ENCODE results near the gene MON2. TPM values are rescaled to one million over a fixed set of nuclear protein-coding genes. Genes with fewer than 3 reads are reported as not detected.

The MON2 gene
- total and polyA plus RNA-seq, 10 of the 15 experiments (the other 5 are each of a cell fraction or from before 2014, with no cell fraction given): 5.4 to 34.3 (median 23.4) TPM

DNA sequence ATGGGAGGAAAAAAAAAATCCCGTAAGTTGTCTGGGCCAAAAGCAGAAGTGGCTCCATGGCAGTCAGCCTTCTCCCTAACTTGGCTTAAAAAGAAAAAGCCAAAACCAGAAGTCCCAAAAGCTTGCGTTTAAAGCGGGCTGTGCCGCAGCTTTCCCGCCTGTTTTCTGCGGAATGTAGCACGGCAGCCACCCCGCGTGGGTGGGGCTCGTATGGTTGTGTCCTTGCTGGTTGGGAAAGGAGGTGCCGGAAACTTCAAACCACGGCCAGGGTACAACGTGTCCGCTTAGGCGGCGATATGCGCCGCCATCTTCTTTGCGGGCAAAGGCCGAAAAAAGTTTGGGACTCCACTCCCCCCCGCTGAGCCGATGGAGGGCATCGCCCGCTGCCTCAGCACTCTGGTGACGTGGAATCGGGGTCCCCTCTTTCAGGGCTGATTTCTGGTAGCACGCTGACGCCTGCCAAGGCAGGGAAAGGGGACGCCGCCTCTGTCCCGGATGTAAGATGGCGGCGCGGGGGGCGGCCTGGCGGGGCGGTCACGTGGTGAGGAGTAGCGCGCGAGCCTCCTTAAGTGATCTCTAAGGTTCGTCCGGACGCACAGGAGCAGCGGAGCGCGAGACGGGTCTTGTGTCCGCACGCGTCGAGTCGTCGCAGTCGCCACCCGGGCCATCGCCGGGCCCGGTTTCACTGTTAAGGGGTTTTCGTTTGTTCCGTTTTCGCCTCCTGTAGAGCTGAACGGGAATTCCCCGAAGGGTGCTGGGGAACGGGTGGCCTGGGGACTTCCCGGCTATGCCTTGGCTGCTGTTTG is 135.8 kb downstream of the MON2 start (continued):
- TF ChIP-seq KDM1A (IDR thresholded peaks at IDR 0.05; ENCODE audit: borderline replicate concordance) (no peak), EED (IDR thresholded peaks at IDR 0.05; ENCODE audit: low read depth) (no peak; the same call in 1 of the 2 replicates), SIX5 (IDR thresholded peaks at IDR 0.05; ENCODE audit: low read depth, low read length, severe bottlenecking) (no peak), FOS (IDR thresholded peaks at IDR 0.05; ENCODE audit: borderline replicate concordance, extremely low read depth, insufficient read length) (no peak), YY1 (IDR thresholded peaks at IDR 0.05; ENCODE audit: low read depth, low read length) (peak; percentile 97), RCOR1 (conservative IDR thresholded peaks at IDR 0.05; ENCODE audit: low read depth, low read length) (no peak), SMAD1 (IDR thresholded peaks at IDR 0.05; ENCODE audit: low read depth, partially characterized antibody) (peak; percentile 75), SUZ12 (IDR thresholded peaks at IDR 0.05; ENCODE audit: unreplicated experiment) (no peak), TCF7 (IDR thresholded peaks at IDR 0.05; ENCODE audit: borderline replicate concordance) (no peak; the same call in 1 of the 2 replicates), SP1 (IDR thresholded peaks at IDR 0.05; ENCODE audit: low read depth, low read length) (no peak), JUNB (IDR thresholded peaks at IDR 0.05) (no peak; the same call in 1 of the 2 replicates), SMAD5 (IDR thresholded peaks at IDR 0.05; ENCODE audit: low read depth) (peak; percentile 77), NRF1 (conservative IDR thresholded peaks at IDR 0.05; ENCODE audit: low read depth, low read length) (no peak), NFIC (IDR thresholded peaks at IDR 0.05; ENCODE audit: low read depth, low read length) (no peak; the same call in none of the 2 replicates), POLR2A (IDR thresholded peaks at IDR 0.05; ENCODE audit: low read depth, low read length) (peak; percentile 81), FOXK2 (IDR thresholded peaks at IDR 0.05) (no peak), BCL11A (IDR thresholded peaks at IDR 0.05; ENCODE audit: low read depth, low read length) (no peak)
- TF ChIP-seq, protein P1, sequence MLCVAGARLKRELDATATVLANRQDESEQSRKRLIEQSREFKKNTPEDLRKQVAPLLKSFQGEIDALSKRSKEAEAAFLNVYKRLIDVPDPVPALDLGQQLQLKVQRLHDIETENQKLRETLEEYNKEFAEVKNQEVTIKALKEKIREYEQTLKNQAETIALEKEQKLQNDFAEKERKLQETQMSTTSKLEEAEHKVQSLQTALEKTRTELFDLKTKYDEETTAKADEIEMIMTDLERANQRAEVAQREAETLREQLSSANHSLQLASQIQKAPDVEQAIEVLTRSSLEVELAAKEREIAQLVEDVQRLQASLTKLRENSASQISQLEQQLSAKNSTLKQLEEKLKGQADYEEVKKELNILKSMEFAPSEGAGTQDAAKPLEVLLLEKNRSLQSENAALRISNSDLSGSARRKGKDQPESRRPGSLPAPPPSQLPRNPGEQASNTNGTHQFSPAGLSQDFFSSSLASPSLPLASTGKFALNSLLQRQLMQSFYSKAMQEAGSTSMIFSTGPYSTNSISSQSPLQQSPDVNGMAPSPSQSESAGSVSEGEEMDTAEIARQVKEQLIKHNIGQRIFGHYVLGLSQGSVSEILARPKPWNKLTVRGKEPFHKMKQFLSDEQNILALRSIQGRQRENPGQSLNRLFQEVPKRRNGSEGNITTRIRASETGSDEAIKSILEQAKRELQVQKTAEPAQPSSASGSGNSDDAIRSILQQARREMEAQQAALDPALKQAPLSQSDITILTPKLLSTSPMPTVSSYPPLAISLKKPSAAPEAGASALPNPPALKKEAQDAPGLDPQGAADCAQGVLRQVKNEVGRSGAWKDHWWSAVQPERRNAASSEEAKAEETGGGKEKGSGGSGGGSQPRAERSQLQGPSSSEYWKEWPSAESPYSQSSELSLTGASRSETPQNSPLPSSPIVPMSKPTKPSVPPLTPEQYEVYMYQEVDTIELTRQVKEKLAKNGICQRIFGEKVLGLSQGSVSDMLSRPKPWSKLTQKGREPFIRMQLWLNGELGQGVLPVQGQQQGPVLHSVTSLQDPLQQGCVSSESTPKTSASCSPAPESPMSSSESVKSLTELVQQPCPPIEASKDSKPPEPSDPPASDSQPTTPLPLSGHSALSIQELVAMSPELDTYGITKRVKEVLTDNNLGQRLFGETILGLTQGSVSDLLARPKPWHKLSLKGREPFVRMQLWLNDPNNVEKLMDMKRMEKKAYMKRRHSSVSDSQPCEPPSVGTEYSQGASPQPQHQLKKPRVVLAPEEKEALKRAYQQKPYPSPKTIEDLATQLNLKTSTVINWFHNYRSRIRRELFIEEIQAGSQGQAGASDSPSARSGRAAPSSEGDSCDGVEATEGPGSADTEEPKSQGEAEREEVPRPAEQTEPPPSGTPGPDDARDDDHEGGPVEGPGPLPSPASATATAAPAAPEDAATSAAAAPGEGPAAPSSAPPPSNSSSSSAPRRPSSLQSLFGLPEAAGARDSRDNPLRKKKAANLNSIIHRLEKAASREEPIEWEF (IDR thresholded peaks at IDR 0.05; ENCODE audit: insufficient replicate concordance, low read depth, low read length): no peak
- TF ChIP-seq, protein P2, sequence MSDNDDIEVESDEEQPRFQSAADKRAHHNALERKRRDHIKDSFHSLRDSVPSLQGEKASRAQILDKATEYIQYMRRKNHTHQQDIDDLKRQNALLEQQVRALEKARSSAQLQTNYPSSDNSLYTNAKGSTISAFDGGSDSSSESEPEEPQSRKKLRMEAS (IDR thresholded peaks at IDR 0.05; ENCODE audit: low read depth, low read length): peak; percentile 95
- TF ChIP-seq, protein P3, sequence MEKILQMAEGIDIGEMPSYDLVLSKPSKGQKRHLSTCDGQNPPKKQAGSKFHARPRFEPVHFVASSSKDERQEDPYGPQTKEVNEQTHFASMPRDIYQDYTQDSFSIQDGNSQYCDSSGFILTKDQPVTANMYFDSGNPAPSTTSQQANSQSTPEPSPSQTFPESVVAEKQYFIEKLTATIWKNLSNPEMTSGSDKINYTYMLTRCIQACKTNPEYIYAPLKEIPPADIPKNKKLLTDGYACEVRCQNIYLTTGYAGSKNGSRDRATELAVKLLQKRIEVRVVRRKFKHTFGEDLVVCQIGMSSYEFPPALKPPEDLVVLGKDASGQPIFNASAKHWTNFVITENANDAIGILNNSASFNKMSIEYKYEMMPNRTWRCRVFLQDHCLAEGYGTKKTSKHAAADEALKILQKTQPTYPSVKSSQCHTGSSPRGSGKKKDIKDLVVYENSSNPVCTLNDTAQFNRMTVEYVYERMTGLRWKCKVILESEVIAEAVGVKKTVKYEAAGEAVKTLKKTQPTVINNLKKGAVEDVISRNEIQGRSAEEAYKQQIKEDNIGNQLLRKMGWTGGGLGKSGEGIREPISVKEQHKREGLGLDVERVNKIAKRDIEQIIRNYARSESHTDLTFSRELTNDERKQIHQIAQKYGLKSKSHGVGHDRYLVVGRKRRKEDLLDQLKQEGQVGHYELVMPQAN (conservative IDR thresholded peaks at IDR 0.05): peak; percentile 53; the same call in 1 of the 2 replicates
- TF ChIP-seq, protein P4, sequence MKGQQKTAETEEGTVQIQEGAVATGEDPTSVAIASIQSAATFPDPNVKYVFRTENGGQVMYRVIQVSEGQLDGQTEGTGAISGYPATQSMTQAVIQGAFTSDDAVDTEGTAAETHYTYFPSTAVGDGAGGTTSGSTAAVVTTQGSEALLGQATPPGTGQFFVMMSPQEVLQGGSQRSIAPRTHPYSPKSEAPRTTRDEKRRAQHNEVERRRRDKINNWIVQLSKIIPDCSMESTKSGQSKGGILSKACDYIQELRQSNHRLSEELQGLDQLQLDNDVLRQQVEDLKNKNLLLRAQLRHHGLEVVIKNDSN (IDR thresholded peaks at IDR 0.05; ENCODE audit: borderline replicate concordance, extremely low read length, insufficient read depth, low read depth, low read length): peak; percentile 92
- TF ChIP-seq, protein P5, sequence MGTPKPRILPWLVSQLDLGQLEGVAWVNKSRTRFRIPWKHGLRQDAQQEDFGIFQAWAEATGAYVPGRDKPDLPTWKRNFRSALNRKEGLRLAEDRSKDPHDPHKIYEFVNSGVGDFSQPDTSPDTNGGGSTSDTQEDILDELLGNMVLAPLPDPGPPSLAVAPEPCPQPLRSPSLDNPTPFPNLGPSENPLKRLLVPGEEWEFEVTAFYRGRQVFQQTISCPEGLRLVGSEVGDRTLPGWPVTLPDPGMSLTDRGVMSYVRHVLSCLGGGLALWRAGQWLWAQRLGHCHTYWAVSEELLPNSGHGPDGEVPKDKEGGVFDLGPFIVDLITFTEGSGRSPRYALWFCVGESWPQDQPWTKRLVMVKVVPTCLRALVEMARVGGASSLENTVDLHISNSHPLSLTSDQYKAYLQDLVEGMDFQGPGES (IDR thresholded peaks at IDR 0.05): no peak
